ENCODE data around the gene DMAC2L. TPM values are rescaled to one million over a fixed set of nuclear protein-coding genes. Genes with fewer than 3 reads are reported as not detected.

DMAC2L gene
- total RNA-seq, 1 donor from 2014 or later = 19.6 TPM

DNA sequence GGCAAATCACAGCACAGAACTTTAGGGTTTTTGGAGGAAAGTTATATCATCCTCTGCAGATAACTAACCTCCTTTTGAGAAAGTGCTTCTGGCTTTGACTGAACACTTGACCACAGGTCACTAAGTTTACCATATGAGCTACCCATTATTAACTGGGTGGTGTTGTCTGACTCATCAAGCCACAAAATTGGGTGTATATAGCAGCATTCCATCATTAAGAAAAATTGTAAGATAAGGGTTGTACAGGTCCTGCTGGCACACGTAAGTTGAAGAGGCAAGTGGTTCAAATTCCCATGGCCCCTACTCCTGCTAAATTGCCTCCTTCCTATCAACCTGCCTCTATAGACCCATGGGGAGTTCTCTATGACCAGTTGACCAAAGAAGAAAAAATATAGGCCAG lies 39.6 kb upstream of the DMAC2L start:
- Histone ChIP-seq H3K27ac (no peak overlapping the region), H3K4me1 (no peaks in the 10 kb centered on the region), H3K9me3 (no peaks in the 10 kb centered on the region), H3K36me3 (peaks cover 3% of the 10 kb centered on the region), H3K27me3 (ENCODE audit: low read depth) (no peaks in the 10 kb centered on the region), H3K4me3 (no peak overlapping the region)
- ATAC-seq = no peak
- TF ChIP-seq, protein P1, sequence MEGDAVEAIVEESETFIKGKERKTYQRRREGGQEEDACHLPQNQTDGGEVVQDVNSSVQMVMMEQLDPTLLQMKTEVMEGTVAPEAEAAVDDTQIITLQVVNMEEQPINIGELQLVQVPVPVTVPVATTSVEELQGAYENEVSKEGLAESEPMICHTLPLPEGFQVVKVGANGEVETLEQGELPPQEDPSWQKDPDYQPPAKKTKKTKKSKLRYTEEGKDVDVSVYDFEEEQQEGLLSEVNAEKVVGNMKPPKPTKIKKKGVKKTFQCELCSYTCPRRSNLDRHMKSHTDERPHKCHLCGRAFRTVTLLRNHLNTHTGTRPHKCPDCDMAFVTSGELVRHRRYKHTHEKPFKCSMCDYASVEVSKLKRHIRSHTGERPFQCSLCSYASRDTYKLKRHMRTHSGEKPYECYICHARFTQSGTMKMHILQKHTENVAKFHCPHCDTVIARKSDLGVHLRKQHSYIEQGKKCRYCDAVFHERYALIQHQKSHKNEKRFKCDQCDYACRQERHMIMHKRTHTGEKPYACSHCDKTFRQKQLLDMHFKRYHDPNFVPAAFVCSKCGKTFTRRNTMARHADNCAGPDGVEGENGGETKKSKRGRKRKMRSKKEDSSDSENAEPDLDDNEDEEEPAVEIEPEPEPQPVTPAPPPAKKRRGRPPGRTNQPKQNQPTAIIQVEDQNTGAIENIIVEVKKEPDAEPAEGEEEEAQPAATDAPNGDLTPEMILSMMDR (IDR thresholded peaks at IDR 0.05) = no peak
- no peak for DNase-seq
- intact Hi-C loops (cut with DNase I) = no loop called here

- Histone ChIP-seq H3K36me3 (no peaks in the 10 kb centered on the region), H3K27ac (no peak overlapping the region), H3K27me3 (ENCODE audit: low read depth) (no peaks in the 10 kb centered on the region), H3K4me3 (no peak overlapping the region), H3K9me3 (no peaks in the 10 kb centered on the region), H3K4me1 (no peaks in the 10 kb centered on the region)
- DNase-seq = no peak
- intact Hi-C loops (cut with DNase I) = no loop called here
- ATAC-seq = no peak
- TF ChIP-seq, protein P1 (IDR thresholded peaks at IDR 0.05) = no peak
Measured at GRCh38 chr14:50285861-50286260, 26.3 kb upstream of the DMAC2L start.

GRCh38 chr14:50288146-50288545 lies 24.0 kb upstream of the DMAC2L start:
- peaks cover under 1% of the 10 kb centered on the region for H3K36me3 ChIP-seq
- H3K27me3 ChIP-seq (ENCODE audit: low read depth) = no peaks in the 10 kb centered on the region
- ATAC-seq = no peak
- DNase-seq = no peak
- no peak overlapping the region for H3K4me3 ChIP-seq
- TF ChIP-seq, protein P1 (IDR thresholded peaks at IDR 0.05) = no peak
- H3K27ac ChIP-seq = no peak overlapping the region
- no peaks in the 10 kb centered on the region for H3K4me1 ChIP-seq
- no peaks in the 10 kb centered on the region for H3K9me3 ChIP-seq
- intact Hi-C loops (cut with DNase I) = no loop called here

DNA sequence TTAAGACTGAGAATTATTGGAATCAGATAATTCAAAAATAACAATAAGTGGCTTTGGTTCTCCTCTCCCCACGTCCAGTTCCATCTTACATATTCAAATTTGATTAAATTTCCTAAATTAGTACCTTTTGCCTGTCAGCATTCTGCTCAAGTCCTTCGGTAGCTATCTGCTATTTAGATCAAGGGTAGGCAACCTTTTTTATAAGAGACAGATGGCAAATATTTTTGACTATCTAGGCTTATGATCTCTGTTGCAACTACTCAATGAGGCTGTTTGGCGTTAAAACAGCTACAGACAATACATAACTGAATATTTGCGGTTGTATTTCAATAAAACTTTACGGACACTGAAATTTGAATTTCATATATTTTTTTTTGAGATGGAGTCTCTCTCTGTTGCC lies 21.8 kb upstream of the DMAC2L start:
- DNase-seq = no peak
- TF ChIP-seq, protein P1 (IDR thresholded peaks at IDR 0.05) = no peak
- Histone ChIP-seq H3K4me3 (no peak overlapping the region), H3K27me3 (ENCODE audit: low read depth) (no peaks in the 10 kb centered on the region), H3K4me1 (no peaks in the 10 kb centered on the region), H3K36me3 (peaks cover 10% of the 10 kb centered on the region), H3K9me3 (no peaks in the 10 kb centered on the region), H3K27ac (no peak overlapping the region)
- intact Hi-C loops (cut with DNase I) = no loop called here
- ATAC-seq = no peak

DNA sequence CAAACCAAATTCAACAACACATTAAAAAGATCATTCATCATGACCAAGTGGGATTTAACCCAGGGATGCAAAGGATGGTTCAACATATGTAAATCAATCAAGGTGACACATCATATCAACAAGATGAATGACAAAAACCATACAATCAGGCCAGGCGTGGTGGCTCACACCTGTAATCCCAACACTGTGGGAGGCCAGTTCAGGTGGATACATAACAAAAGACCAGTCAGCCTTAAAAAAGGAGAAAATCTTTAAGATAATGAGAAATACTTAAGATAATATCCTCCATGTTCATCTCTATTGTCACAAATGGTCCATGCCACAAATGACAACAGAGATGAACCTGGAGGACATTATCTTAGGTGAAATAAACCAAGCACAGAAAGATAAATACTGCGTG lies 12.5 kb upstream of the DMAC2L start:
- no peaks in the 10 kb centered on the region for H3K4me1 ChIP-seq
- TF ChIP-seq, protein P1 (IDR thresholded peaks at IDR 0.05) = no peak
- no peak overlapping the region for H3K27ac ChIP-seq
- no peak overlapping the region for H3K4me3 ChIP-seq
- intact Hi-C loops (cut with DNase I) = no loop called here
- DNase-seq (no peak), ATAC-seq (no peak)
- no peaks in the 10 kb centered on the region for H3K27me3 ChIP-seq (ENCODE audit: low read depth)
- no peaks in the 10 kb centered on the region for H3K36me3 ChIP-seq
- no peaks in the 10 kb centered on the region for H3K9me3 ChIP-seq

- H3K9me3 ChIP-seq = no peaks in the 10 kb centered on the region
- no peak for DNase-seq
- H3K27ac ChIP-seq = no peak overlapping the region
- no peak overlapping the region for H3K4me3 ChIP-seq
- intact Hi-C loops (cut with DNase I) = no loop called here
- H3K27me3 ChIP-seq (ENCODE audit: low read depth) = no peaks in the 10 kb centered on the region
- H3K36me3 ChIP-seq = no peaks in the 10 kb centered on the region
- no peaks in the 10 kb centered on the region for H3K4me1 ChIP-seq
- ATAC-seq = no peak
- TF ChIP-seq, protein P1 (IDR thresholded peaks at IDR 0.05) = no peak
Measured at GRCh38 chr14:50301914-50302313, 10.2 kb upstream of the DMAC2L start.
